GM19035 (cell line): ENCODE results near the gene IL10RB.
"Not testable (repeated sequence)": the region's sequence is repeated elsewhere in the genome, so short reads cannot be mapped to it uniquely, and the experiment has no call there.

Experiments
- ATAC-seq: cut with Tn5 transposase; IDR thresholded peaks from one replicate; pipeline ENCODE4 v1.9.1; 2021; ENCODE audit not compliant: unreplicated experiment

IL10RB gene

DNA sequence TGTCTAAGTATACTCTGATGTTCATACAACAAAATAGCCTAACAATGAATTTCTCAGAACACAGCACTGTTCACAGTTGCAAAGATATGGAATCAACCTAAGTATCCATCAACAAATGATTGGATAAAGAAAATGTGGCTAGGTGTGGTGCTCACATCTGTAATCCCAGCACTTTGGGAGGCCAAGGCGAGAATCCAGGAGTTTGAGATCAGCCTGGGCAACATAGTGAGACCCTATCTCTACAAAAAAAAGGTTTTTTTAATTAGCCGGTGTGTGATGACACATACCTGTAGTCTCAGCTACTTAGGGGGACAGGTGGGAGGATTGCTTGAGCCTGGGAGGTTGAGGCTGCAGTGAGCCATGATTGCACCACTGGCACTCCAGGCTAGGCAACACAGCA, 25.8 kb upstream of the IL10RB start:
- no peak for ATAC-seq

- ATAC-seq = no peak
Measured at GRCh38 chr21:33241846-33242245, 24.3 kb upstream of the IL10RB start.

- ATAC-seq = not testable (repeated sequence)
Measured at GRCh38 chr21:33242846-33243245, 23.3 kb upstream of the IL10RB start.

GRCh38 chr21:33244082-33244778, 21.9 kb upstream of the IL10RB start:
- ATAC-seq = no peak

DNA sequence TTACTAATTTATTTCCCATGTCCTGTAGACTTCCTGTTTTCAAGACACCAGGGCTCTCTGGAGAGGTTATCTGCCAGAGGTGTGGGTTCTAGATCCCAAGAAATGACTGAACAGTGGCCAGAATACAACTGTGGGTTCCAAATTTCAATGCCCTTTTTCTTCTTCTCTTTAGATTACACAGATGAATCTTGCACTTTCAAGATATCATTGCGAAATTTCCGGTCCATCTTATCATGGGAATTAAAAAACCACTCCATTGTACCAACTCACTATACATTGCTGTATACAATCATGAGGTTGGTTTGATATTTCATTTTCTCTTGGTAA, 21.4 kb upstream of the IL10RB start:
- no peak for ATAC-seq

- ATAC-seq = no peak
Measured at GRCh38 chr21:33245289-33245918, 20.8 kb upstream of the IL10RB start.

DNA sequence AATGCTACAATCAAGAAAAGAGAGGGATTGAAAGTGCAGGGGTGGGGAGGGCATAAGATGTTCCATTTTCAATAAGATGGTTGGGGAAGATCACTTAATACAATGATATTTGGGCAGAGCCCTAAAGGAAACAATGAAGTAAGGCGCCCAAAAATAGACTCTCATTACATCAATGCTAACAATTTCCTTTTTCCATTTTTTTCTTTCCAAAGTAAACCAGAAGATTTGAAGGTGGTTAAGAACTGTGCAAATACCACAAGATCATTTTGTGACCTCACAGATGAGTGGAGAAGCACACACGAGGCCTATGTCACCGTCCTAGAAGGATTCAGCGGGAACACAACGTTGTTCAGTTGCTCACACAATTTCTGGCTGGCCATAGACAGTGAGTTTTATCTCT, 19.7 kb upstream of the IL10RB start:
- no peak for ATAC-seq

DNA sequence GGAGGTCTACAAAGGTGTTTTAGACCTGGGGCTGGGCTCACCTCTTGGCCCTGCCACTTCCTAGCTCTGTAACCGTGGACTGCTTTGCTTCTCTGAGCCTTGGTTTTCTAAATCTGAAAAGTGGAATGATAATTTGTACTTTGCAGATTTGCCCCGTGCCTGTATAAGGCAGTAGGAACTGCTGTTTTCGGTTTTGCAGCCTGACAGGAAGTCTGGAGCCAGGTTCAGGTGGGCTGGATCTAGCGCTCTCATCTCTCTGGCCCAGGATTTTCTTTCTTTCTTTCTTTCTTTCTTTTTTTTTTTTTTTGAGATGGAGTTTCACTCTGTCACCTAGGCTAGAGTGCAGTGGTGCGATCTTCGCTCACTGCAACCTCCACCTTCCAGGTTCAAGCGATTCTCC, 19.2 kb upstream of the IL10RB start:
- ATAC-seq = no peak

- ATAC-seq = no peak
Measured at GRCh38 chr21:33247599-33247998, 18.6 kb upstream of the IL10RB start.

GRCh38 chr21:33249331-33250002, 16.7 kb upstream of the IL10RB start:
- no peak for ATAC-seq

DNA sequence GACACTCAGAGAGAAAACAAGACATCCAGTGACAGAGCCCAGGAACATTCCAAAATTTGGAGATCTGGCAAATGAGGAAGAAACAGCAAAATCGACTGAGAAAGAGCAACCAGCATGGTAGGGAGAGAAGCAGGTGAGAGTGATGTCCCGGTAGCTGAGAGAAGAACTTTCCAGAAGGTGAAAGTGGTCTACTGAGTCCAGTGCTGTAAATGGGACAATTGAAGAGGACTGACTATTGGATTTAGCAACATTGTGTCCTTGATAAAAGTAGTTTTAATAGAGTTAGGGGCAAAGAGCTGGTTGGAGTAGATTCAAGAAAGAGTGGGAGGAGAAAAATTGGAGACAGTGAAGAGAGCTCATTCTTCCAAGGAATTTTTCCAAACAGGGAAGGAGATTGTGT, 15.0 kb upstream of the IL10RB start:
- ATAC-seq = no peak

GRCh38 chr21:33253382-33253781, 12.8 kb upstream of the IL10RB start:
- ATAC-seq = not testable (repeated sequence)

- no peak for ATAC-seq
Measured at GRCh38 chr21:33254766-33255165, 11.4 kb upstream of the IL10RB start.

GRCh38 chr21:33255404-33255803, 10.8 kb upstream of the IL10RB start:
- ATAC-seq = no peak

DNA sequence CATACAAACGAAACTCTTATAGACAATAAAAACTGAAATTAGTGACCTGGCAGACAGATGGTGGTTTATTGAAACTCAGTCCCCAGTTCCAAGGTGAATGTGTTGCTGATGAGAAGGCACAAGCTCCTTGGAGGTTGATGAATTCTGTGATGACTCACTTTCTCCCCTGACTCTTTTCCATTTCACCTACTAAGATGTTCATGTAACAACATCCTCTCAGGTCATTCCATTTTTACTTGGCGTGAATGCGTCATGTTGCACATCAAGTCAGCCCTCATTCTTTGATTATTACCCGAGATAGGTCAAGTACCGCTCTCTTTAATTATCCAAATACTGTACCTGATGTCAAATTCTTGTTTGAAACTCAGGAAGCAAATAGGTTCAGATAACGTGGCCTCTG, 10.1 kb upstream of the IL10RB start:
- no peak for ATAC-seq

- no peak for ATAC-seq
Measured at GRCh38 chr21:33257094-33257803, 8.9 kb upstream of the IL10RB start.

DNA sequence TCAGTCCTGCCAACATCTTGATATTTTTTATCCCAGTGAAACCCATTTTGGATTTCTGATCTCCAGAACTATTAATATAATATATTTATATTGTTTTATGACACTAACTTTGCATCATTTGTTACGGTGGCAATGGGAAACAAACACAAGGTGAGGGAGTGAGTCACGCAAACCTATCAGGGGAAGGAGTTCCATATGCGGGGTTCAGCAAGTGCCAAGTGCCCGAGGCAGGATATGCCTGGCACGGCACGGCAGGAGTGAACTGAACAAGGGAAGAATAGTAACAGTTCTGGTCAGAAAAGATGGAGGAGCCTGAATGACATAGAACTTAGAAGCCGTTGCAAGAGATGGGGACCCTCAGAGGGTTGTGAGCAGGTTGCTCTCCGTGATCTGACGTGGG, 7.7 kb upstream of the IL10RB start:
- no peak for ATAC-seq

DNA sequence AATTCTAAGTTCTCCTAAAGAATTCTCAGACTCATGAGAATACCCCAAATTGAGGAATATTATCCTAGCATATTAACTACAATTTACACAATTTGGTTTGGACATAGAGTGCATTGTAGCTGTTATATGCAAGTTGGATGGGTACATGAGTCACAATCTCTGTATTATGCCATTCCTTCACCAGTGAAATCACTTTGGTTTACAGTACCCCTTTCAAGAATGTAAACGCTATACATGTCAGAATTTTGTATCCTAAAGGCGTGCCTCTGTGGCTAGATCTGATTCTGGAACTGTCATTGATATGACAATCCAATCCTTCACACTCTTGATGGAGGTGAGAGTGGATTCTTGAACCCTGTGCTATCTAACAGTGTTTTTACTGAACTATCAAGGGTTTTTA, 6.7 kb upstream of the IL10RB start:
- ATAC-seq = no peak

GRCh38 chr21:33259995-33260394, 6.2 kb upstream of the IL10RB start:
- ATAC-seq = no peak

GRCh38 chr21:33261635-33262034, 4.5 kb upstream of the IL10RB start:
- no peak for ATAC-seq

DNA sequence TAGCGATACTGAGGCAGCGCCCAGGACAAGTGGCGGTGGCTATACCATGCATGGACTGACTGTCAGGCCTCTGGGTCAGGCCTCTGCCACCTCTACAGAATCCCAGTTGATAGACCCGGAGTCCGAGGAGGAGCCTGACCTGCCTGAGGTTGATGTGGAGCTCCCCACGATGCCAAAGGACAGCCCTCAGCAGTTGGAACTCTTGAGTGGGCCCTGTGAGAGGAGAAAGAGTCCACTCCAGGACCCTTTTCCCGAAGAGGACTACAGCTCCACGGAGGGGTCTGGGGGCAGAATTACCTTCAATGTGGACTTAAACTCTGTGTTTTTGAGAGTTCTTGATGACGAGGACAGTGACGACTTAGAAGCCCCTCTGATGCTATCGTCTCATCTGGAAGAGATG, 3.2 kb upstream of the IL10RB start:
- no peak for ATAC-seq

DNA sequence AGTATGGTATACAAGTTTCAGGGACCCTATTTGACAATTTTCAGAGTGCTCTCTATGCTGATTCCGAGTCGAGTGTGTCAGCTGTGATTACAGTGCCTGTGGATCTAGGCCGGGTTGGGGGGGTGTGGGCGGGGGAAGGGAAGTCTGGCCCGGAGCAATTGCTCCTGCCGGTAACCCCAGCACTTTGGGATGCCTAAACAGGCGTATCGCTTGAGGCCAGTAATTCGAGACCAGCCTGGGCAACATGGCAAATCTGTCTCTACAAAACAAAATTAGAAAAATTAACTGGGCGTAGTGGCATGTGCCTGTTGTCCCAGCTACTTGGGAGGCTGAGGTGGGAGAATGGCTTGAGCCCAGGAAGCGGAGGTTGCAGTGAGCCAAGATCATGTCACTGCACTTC, 1.6 kb upstream of the IL10RB start:
- no peak for ATAC-seq
